ENCODE measurements around the gene GH2.
A peak's percentile ranks its signal among the peaks of the same experiment; 100 is the strongest.
"Not testable (repeated sequence)": the region's sequence is repeated elsewhere in the genome, so short reads cannot be mapped to it uniquely, and the experiment has no call there.

The GH2 gene

DNA sequence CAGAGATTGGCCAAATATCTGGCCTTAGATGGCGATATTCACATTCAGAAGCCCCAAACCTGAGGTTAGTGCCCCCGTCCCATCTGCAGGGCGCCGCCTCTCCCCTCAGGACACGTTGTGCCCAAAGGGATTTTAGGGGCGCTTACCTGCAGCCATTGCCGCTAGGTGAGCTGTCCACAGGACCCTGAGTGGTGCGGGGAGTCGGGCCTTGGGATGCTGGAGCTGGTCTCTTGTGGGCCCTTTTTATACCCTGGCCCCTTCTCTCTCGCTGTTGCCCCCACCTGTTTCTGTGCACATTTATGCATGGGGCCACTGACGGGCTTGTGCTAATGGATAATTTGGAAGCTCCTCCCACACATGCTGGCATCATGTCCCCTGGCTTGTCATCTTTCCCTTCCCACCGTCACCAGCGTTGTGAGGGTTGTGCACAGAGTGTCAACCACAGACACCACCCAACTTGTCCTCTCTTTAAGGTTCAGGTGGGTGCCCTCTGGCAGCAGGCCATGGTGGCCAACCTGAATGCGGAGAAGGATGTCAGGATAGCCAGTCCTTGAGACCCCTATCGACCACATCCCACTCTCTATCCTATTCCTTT is 29.4 kb upstream of the GH2 start, which contains the start of gene CSHL1:
Gene CSHL1 (minus strand): TSS at position 218 of the 595 bp plus-strand sequence. CDS start 62 bp downstream, at position 156.
- no peak for DNase-seq (ENCODE audit: low spot score)

DNA sequence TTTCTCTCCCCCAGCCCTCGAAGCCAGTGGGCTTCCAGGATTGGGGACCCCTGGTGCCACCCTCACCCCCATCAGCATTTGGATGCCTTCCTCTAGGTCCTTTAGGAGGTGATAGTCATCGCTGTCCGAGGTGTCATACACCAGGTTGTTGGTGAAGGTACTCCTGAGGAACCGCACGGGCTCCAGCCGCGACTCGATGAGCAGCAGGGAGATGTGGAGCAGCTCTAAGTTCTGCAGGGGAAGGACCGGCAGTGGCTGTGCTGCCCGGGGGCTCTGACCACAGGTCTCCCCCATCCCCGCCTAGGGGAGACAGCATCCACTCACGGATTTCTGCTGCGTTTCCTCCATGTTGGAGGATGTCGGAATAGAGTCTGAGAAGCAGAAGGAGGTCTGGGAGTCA is 28.4 kb upstream of the GH2 start:
- no peak for DNase-seq (ENCODE audit: low spot score)

DNA sequence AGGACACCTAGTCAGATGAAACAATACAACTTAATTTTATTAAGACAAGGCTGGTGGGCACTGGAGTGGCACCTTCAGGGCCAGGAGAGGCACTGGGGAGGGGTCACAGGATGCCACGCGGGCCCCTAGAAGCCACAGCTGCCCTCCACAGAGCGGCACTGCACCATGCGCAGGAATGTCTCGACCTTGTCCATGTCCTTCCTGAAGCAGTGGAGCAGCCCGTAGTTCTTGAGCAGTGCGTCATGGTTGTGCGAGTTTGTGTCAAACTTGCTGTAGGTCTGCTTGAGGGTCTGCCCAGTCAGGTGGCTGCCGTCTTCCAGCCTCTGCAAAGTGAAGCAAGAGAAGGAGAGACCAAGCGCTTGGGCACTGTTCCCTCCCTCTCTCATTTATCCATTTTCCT is 27.8 kb upstream of the GH2 start:
- not testable (repeated sequence) for DNase-seq (ENCODE audit: low spot score)

DNA sequence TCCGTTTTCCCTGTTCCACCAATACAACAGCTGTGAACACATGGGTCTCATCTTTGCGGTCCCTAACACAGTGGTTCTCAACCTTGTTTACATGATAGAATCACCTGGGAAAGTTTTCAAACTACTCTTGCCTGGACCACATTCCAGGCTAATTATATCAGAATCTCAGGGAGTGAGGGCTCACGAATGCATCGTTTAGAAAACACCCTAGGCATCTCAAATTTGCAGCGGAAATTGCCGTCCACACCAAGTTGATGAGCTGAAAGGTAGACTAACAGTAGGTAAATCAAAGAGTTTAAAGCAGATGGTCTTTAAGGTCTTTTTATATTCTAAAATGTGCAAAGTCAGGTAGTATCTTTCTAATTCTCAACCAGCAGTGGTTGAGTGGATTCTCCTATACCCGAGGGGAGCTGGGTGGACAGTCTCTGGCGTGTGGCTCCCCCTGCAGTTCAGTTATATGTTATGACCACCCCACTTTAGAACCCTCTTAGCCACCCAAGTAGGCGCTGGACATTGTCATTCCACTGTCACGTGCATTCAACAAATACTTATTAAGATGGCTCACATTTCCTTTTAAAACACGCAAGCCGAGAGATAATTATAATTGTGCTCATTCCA is 25.5 kb upstream of the GH2 start:
- DNase-seq (ENCODE audit: low spot score): not testable (repeated sequence)

DNA sequence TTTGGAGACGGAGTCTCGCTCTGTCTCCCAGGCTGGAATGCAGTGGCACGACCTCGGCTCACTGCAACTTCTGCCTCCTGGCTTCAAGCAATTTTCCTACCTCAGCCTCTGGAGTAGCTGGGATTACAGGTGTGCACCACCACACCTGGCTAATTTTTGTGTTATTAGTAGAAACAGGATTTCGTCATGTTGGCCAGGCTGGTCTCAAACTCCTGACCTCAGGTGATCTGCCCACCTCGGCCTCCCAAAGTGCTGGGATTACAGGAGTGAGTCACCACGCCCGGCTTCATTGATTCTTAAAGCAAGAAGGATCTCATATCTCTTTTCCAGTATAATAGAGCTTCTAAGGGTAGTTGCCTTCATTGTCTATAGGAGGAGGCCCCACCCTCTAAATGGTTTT is 23.1 kb upstream of the GH2 start:
- DNase-seq (ENCODE audit: low spot score): not testable (repeated sequence)

DNA sequence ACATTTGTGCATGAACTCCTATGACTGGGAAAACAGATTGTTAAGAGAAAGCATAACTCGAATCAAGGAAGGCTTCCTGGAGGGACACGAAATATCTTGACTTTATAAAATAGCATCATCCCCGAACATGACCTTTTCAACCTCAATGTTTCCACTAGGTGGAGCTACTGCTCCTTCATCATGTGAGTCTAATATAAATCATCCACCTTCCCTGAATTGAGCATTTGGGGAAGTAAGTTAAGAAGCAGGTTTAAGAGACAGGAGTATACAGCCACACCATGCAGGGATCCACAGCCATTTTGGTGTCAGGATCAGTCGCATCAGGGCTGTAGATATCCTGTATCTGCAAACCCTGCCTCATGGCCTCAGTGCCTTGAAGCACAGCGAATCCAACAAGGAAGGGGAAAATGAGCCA is 22.1 kb upstream of the GH2 start:
- not testable (repeated sequence) for DNase-seq (ENCODE audit: low spot score)

DNA sequence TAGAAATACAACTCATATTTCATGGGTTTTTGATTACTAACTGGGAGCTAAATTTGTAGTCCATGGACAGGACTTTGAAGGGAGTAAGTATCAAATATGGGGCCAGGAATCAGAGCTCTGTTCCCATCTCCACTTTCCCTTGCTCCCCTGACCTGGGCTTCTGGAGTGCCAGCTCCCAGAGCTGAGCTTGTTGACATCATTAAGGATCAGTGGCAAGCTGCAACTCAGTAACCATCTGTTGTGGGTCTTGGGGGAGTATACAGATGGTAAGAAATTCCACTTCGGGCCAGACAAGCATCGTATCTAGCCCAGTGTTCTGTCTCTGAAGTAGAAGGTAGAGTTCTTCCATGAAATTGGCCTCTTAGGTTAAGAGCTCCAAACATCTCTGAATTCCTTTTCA is 20.2 kb upstream of the GH2 start:
- not testable (repeated sequence) for DNase-seq (ENCODE audit: low spot score)

DNA sequence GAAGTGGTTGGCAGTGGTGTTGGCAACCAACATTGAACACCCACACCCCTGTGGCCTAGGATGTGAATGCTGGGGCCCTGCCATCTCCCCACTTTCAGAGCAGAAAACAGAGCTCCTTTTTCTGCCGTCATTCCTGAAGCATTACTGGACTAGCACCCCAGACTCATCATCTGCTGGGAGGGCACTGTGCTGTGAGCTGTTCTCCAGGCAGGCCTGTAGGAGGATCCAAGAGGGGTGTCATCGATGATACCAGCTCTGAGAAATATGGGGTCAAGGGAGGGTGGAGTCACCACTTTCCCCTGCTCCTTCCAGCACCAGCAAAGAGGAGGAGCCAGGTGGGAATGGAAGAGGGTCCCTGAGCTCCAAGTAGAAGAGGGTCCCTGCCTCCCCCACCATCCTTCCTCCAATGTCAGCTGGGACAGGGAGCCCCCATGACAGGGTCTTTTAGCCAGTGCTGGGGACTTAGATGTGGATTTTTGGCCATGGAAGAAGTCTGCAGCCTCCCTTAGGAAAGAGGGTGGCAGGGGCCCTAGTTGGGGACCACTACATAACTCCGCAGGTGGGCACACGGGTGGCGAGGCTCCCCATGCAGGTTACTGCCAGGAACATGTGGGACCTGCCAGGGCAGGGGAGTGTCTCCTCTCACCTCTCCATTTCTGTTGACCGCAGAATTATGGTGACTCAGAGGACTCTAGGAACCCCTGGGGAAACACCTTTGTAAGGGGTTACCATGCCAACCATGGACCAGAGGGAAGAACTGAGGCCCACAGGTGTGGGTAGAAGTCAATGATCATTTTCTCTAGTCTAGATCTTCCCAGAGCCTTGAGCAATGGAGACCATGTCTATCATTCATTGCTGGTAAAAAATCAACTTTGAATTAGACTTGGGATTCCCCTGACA is 17.4 kb upstream of the GH2 start:
- not testable (repeated sequence) for DNase-seq (ENCODE audit: low spot score)

DNA sequence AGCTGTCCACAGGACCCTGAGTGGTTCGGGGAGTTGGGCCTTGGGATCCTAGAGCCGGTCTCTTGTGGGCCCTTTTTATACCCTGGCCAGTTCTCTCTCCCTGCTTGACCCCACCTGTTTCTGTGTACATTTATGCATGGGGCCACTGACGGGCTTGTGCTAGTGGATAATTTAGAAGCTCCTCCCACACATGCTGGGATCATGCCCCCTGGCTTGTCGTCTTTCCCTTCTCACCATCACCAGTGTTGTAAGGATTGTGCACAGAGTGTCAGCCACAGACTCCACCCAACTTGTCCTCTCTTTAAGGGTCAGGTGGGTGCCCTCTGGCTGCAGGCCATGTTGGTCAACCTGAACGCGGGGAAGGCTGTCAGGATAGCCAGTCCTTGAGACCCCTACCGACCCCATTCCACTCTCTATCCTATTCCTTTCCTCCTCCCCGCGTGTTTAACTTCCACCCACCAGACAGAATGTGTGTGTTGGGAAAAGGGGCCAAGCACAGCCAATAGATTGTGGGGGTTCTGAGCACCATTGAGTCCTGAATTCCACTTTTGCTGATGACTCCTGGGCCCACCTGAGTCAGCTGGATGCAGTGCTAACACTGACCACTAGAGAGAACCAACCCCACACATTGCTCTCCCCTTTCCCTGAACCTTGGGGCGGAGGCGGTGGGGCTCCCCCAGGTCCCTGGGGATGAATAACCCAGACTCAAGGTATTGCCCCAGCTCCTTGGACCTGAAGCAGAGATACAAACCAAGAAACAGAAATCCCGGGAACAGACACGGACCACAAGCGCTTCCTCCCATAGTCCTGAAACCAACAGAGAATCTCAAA is 15.0 kb upstream of the GH2 start, which contains the start of gene CSH1:
Gene CSH1 (minus strand): TSS at position 51 of the 831 bp plus-strand sequence. CDS start 63 bp downstream, outside the sequence.
- not testable (repeated sequence) for DNase-seq (ENCODE audit: low spot score)

DNA sequence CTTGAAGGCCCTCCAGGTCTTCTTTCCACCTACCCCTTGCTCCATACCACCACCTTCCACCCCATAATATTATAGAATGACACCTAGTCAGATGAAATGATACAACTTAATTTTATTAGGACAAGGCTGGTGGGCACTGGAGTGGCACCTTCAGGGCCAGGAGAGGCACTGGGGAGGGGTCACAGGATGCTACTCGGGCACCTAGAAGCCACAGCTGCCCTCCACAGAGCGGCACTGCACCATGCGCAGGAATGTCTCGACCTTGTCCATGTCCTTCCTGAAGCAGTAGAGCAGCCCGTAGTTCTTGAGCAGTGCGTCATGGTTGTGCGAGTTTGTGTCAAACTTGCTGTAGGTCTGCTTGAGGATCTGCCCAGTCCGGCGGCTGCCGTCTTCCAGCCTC is 13.1 kb upstream of the GH2 start:
- not testable (repeated sequence) for DNase-seq (ENCODE audit: low spot score)

DNA sequence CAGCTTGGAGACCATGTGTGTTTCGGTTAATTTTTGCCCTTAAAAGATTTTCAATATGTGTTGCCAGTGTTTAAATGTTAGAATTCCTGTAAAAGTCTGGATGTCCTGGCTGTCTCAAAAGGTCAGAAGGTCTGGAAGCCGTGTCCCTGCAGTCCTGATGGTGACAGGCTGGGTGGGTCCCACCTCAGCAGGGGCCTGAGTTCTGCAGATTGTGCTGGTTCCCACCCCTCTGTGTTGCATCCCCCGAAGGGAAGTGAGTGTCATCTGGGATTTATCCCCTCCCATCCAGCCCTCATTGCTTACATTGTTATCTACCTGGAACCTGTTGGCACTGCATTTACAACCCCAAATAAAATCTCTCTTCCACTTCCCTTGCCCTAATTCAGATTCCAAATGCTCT is 12.3 kb upstream of the GH2 start:
- DNase-seq (ENCODE audit: low spot score): not testable (repeated sequence)

DNA sequence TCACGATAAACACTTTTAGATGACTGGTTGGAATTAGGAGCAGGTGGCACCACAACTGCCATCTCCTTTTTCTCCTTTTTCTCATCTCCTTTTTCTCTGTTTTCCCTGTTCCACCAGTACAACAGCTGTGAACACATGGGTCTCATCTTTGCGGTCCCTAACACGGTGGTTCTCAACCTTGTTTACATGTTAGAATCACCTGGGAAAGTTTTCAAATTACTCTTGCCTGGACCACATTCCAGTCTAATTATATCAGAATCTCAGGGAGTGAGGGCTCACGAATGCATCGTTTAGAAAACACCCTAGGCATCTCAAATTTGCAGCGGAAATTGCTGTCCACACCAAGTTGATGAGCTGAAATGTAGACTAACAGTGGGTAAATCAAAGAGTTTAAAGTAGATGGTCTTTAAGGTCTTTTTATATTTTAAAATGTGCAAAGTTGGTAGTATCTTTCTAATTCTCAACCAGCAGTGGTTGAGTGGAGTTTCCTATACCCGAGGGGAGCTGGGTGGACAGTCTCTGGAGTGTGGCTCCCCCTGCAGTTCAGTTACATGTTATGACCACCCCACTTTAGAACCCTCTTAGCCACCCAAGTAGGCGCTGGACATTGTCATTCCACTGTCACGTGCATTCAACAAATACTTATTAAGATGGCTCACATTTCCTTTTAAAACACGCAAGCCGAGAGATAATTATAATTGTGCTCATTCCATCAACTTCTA is 10.7 kb upstream of the GH2 start:
- not testable (repeated sequence) for DNase-seq (ENCODE audit: low spot score)

DNA sequence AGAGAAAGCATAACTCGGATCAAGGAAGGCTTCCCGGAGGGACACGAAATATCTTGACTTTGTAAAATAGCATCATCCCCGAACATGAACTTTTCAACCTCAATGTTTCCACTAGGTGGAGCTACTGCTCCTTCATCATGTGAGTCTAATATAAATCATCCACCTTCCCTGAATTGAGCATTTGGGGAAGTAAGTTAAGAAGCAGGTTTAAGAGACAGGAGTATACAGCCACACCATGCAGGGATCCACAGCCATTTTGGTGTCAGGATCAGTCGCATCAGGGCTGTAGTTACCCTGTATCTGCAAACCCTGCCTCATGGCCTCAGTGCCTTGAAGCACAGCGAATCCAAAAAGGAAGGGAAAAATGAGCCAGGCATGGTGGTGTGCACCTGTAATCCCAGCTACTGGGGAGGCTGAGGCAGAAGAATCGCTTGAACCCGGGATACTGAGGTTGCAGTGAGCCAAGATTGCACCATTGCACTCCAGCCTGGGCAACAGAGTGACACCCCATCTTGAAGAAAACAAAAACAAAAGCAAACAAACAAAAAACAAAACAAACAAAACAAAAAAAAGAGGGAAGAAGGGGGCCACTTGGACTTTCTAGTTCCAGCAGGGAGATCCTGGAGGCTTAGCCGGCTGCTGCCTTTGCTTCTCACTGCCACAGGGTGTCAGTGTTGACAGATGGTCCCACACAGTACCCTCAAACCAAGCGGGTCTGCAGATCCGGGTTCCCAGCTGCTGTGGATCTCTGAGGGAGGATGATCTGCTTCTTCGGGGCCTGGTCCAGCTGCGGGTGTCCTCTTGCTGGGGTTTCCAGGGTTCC is 7.5 kb upstream of the GH2 start:
- peak; percentile 28 for DNase-seq (ENCODE audit: low spot score)

DNA sequence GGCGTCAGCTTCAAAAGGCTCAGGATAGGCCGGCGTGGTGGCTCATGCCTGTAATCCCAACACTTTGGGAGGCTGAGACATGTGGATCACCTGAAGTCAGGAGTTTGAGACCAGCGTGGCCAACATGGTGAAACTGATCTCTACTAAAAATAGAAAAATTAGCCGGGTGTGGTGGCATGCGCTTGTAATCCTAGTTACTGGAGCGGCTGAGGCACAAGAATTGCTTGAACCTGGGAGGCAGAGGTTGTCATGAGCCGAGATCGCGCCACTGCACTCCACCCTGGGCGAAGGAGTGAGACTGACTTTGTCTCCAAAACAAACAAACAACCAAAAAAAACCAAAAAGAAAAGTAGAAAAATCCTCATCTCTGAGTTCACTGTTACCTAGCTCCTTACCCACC is 3.4 kb upstream of the GH2 start:
- not testable (repeated sequence) for DNase-seq (ENCODE audit: low spot score)

DNA sequence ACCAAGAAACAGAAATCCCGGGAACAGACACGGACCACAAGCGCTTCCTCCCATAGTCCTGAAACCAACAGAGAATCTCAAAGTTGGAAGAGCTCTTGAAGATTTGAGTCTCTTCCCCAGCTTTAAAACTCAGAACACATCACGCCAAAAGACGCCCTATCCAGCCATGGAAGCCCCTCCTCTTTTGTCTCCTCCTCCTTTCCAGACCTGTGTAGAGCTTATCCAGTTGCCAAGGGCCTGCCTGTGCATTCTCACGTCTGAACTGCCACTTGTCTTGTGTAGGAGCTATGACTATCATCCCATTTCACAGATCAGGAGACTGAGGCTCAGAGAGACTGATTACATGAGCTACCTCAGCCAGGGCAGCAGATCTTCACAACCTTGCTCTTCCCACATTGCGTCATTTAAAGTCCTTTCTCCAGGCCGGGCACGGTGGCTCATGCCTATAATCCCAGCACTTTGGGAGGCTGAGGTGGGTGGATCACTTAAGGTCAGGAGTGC is 932 bp upstream of the GH2 start:
- not testable (repeated sequence) for DNase-seq (ENCODE audit: low spot score)

DNA sequence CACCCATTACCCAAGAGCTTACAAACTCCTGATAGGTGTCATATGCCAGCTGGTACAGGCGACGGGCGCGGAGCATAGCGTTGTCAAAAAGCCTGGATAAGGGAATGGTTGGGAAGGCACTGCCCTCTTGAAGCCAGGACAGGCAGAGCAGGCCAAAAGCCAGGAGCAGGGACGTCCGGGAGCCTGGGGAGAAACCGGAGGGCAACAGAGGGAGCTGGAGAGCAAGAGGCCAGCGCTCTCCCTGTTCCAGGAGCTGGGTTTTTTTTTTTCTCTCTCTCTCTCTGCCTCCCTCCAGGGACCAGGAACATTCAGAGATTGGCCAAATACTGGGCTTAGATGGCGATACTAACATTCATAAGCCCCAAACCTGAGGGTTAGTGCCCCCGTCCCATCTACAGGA is 407 bp downstream of the GH2 start:
- peak; percentile 47 for DNase-seq (ENCODE audit: low spot score)

DNA sequence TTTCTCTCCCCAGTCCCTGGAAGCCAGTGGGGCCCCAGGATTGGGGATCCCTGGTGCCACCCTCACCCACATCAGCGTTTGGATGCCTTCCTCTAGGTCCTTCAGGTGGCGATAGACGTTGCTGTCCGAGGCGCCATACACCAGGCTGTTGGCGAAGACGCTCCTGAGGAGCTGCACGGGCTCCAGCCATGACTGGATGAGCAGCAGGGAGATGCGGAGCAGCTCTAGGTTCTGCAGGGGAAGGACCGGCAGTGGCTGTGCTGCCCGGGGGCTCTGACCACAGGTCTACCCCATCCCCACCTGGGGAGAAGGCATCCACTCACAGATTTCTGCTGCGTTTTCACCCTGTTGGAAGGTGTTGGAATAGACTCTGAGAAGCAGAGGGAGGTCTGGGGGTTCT is 1.0 kb downstream of the GH2 start:
- DNase-seq (ENCODE audit: low spot score): no peak

DNA sequence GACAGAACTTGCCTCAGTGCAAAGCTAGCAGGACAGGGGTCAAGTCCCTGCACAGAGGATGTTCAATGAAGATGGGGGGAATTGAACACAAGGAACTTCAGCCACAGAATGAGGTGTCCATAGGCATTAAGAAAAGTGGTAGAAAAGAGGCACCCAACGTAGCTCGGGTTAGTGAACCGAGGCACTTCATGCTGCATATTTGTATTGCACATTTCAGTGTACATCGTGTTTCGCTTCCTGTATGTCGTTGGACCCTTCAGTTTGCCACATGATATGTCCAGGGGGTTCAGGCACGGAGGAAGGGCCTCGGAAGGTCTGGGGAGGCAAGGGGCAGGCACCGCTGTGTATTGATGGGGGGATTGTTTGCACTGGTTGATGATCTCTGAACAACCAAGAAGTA is 3.3 kb downstream of the GH2 start:
- DNase-seq (ENCODE audit: low spot score): not testable (repeated sequence)

DNA sequence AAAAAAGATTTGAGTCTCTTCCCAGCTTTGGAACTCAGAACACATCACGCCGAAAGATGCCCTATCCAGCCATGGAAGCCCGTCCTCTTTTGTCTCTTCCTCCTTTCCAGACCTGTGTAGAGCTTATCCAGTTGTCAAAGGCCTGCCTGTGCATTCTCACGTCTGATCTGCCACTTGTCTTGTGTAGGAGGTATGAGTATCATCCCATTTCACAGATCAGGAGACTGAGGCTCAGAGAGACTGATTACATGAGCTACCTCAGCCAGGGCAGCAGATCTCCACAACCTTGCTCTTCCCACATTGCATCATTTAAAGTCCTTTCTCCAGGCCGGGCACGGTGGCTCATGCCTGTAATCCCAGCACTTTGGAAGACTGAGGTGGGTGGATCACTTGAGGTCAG is 7.1 kb downstream of the GH2 start:
- not testable (repeated sequence) for DNase-seq (ENCODE audit: low spot score)

DNA sequence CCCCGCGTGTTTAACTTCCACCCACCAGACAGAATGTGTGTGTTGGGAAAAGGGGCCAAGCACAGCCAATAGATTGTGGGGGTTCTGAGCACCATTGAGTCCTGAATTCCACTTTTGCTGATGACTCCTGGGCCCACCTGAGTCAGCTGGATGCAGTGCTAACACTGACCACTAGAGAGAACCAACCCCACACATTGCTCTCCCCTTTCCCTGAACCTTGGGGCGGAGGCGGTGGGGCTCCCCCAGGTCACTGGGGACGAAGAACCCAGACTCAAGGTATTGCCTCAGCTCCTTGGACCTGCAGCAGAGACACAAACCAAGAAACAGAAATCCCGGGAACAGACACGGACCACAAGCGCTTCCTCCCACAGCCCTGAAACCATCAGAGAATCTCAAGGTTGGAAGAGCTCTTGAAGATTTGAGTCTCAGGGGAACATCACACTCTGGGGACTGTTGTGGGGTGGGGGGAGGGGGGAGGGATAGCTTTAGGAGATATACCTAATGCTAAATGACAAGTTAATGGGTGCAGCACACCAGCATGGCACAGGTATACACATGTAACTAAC is 7.6 kb downstream of the GH2 start:
- DNase-seq (ENCODE audit: low spot score): not testable (repeated sequence)

Measured in HuH-7 (cell line).